ENCODE measurements around the gene SRGAP3.
A peak's percentile ranks its signal among the peaks of the same experiment; 100 is the strongest.
"Not testable (repeated sequence)": the region's sequence is repeated elsewhere in the genome, so short reads cannot be mapped to it uniquely, and the experiment has no call there.

The SRGAP3 gene

GRCh38 chr3:9249273-9250192 is at the start of gene SRGAP3:
SRGAP3 (minus strand) TSS chr3:9249646; CDS start chr3:9248951, 695 bp downstream.
- DNase-seq, result peak; percentile 95

- no peak for DNase-seq
These were observed 48.8 kb upstream of the SRGAP3 start for GRCh38 chr3:9298236-9298635.

GRCh38 chr3:9296241-9296640 is 46.8 kb upstream of the SRGAP3 start:
- DNase-seq, result no peak

GRCh38 chr3:9295007-9295406 is 45.6 kb upstream of the SRGAP3 start:
- no peak for DNase-seq

- DNase-seq, result not testable (repeated sequence)
These were observed 44.5 kb upstream of the SRGAP3 start for GRCh38 chr3:9293953-9294352.

GRCh38 chr3:9293076-9293475 is 43.6 kb upstream of the SRGAP3 start:
- DNase-seq, result no peak

- DNase-seq, result no peak
These were observed 43.1 kb upstream of the SRGAP3 start for GRCh38 chr3:9292516-9292915.

- no peak for DNase-seq
These were observed 42.5 kb upstream of the SRGAP3 start for GRCh38 chr3:9291821-9292410.

GRCh38 chr3:9290566-9290965 is 41.1 kb upstream of the SRGAP3 start:
- no peak for DNase-seq

- DNase-seq, result not testable (repeated sequence)
These were observed 32.1 kb upstream of the SRGAP3 start for GRCh38 chr3:9281533-9281932.

GRCh38 chr3:9280451-9281219 is 31.2 kb upstream of the SRGAP3 start:
- DNase-seq, result no peak

- DNase-seq, result no peak
These were observed 30.5 kb upstream of the SRGAP3 start for GRCh38 chr3:9279966-9280365.

GRCh38 chr3:9278498-9278897 is 29.1 kb upstream of the SRGAP3 start:
- no peak for DNase-seq

GRCh38 chr3:9278085-9278484 is 28.6 kb upstream of the SRGAP3 start:
- no peak for DNase-seq

GRCh38 chr3:9276761-9277370 is 27.4 kb upstream of the SRGAP3 start:
- DNase-seq, result no peak

GRCh38 chr3:9271903-9272302 is 22.5 kb upstream of the SRGAP3 start:
- no peak for DNase-seq

GRCh38 chr3:9270704-9271103 is 21.3 kb upstream of the SRGAP3 start:
- DNase-seq, result no peak

- no peak for DNase-seq
These were observed 17.3 kb upstream of the SRGAP3 start for GRCh38 chr3:9266716-9267115.

GRCh38 chr3:9260305-9260704 is 10.9 kb upstream of the SRGAP3 start:
- no peak for DNase-seq

- no peak for DNase-seq
These were observed 7.6 kb upstream of the SRGAP3 start for GRCh38 chr3:9257092-9257491.

GRCh38 chr3:9255976-9256375 is 6.5 kb upstream of the SRGAP3 start:
- DNase-seq, result no peak

- no peak for DNase-seq
These were observed 5.3 kb upstream of the SRGAP3 start for GRCh38 chr3:9254764-9255163.

GRCh38 chr3:9253327-9253726 is 3.9 kb upstream of the SRGAP3 start:
- DNase-seq, result no peak
